Measurements from ENCODE around the gene FBXO21.

DNA sequence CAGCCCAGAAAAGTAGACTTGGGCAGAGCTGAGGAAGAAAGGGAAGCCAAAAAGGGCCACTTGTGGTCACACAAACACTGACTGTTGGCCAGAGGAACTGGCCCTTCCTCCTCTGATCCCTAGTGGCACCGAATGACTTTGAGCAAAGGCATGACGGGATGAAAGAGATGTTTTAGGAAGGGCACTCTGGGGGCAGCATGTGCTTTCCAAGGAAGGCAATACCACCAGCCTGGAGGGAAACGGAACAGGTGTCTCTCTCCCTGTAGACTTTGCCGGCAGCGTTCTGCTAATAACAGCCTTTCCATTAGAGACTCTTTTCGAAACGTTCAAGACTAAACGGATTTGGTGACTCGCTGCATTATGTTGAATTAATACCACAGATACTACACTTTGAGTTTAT, 12.3 kb upstream of the FBXO21 start:
- no peak for TF ChIP-seq CTCF (IDR thresholded peaks at IDR 0.05)
- TF ChIP-seq POLR2A (IDR thresholded peaks at IDR 0.05), result no peak
